ENCODE results near the gene AKAP4. TPM values are rescaled to one million over a fixed set of nuclear protein-coding genes. Genes with fewer than 3 reads are reported as not detected.

Gene AKAP4
- total RNA-seq, 2 donors from 2014 or later, result not detected

- TF ChIP-seq CTCF (IDR thresholded peaks at IDR 0.05), result no peak
- H3K4me3 ChIP-seq, result no peak overlapping the region
- H3K36me3 ChIP-seq, result no peaks in the 10 kb centered on the region
- H3K4me1 ChIP-seq, result no peaks in the 10 kb centered on the region
- no peak overlapping the region for H3K9ac ChIP-seq (ENCODE audit: low read depth in 2 of 2, low read length in 2 of 2)
- H3K27me3 ChIP-seq, result no peaks in the 10 kb centered on the region
- no peak overlapping the region for H3K27ac ChIP-seq
- no peak for DNase-seq
- no peaks in the 10 kb centered on the region for H3K9me3 ChIP-seq
- intact Hi-C loops (cut with DNase I), result no loop called here
Measured at GRCh38 chrX:50168241-50168687, 32.5 kb downstream of the AKAP4 start.

DNA sequence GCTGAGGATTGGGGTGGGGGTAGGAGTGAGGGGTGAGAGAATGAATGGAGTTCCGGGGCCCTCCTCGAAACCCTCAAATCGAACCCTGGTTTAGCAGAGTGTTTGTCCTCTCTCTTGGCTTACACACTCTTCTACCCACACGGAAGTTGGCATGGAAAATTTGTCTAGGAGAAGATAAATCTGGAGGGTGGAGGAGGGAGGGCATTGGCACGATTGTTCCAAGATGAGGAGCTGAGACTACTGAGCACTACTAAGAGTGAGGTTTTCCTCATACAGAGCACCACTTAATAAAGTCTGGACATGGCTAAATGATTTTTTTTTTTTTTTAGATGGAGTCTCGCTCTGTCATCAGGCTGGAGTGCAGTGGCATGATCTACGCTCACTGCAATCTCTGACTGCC lies 33.4 kb downstream of the AKAP4 start:
- no peak overlapping the region for H3K9ac ChIP-seq (ENCODE audit: low read depth in 2 of 2, low read length in 2 of 2)
- DNase-seq, result no peak
- no peak for TF ChIP-seq CTCF (IDR thresholded peaks at IDR 0.05)
- no peaks in the 10 kb centered on the region for H3K27me3 ChIP-seq
- H3K4me3 ChIP-seq, result no peak overlapping the region
- intact Hi-C loops (cut with DNase I), result no loop called here
- no peaks in the 10 kb centered on the region for H3K9me3 ChIP-seq
- no peaks in the 10 kb centered on the region for H3K36me3 ChIP-seq
- no peaks in the 10 kb centered on the region for H3K4me1 ChIP-seq
- H3K27ac ChIP-seq, result no peak overlapping the region

DNA sequence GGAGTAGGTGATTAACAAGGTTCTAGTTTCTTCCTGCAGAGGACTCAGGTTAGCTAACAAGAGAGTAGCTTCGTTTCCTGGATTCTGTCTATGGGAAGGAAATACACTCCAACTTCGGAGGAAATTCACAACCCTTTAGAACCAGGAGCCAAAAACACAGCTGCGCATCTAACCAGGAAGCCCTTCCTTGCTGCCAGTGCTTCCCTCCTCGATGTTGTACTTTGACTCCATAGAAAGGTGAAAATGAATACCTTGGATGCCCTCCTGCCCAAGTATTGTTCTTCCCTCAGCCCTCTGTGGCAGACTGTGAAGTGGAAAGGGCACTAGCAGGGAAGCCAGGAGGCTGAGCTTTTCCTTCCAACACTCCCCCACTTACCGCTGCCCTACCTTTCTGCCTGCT lies 35.1 kb downstream of the AKAP4 start:
- DNase-seq, result no peak
- Histone ChIP-seq H3K9ac (ENCODE audit: low read depth in 2 of 2, low read length in 2 of 2) (no peak overlapping the region), H3K4me1 (no peaks in the 10 kb centered on the region), H3K27me3 (no peaks in the 10 kb centered on the region), H3K9me3 (no peaks in the 10 kb centered on the region), H3K27ac (no peak overlapping the region), H3K36me3 (no peaks in the 10 kb centered on the region), H3K4me3 (no peak overlapping the region)
- no peak for TF ChIP-seq CTCF (IDR thresholded peaks at IDR 0.05)
- intact Hi-C loops (cut with DNase I), result no loop called here

GRCh38 chrX:50161127-50161526 lies 39.7 kb downstream of the AKAP4 start:
- H3K4me3 ChIP-seq, result no peak overlapping the region
- no peak for TF ChIP-seq CTCF (IDR thresholded peaks at IDR 0.05)
- intact Hi-C loops (cut with DNase I), result no loop called here

GRCh38 chrX:50158593-50158992 lies 42.2 kb downstream of the AKAP4 start:
- no peaks in the 10 kb centered on the region for H3K4me1 ChIP-seq
- no peaks in the 10 kb centered on the region for H3K36me3 ChIP-seq
- H3K9ac ChIP-seq (ENCODE audit: low read depth in 2 of 2, low read length in 2 of 2), result no peak overlapping the region
- peak overlapping the region; percentile 41 for H3K27ac ChIP-seq
- peak; percentile 34 for DNase-seq
- no peaks in the 10 kb centered on the region for H3K27me3 ChIP-seq
- H3K4me3 ChIP-seq, result no peak overlapping the region
- H3K9me3 ChIP-seq, result no peaks in the 10 kb centered on the region
- no peak for TF ChIP-seq CTCF (IDR thresholded peaks at IDR 0.05)
- intact Hi-C loops (cut with DNase I), result no loop called here

More at GRCh38 chrX:50161127-50161526, 39.7 kb downstream of the AKAP4 start:
- H3K27ac ChIP-seq, result no peak overlapping the region
- DNase-seq, result no peak
- no peaks in the 10 kb centered on the region for H3K4me1 ChIP-seq
- H3K9me3 ChIP-seq, result no peaks in the 10 kb centered on the region
- H3K36me3 ChIP-seq, result no peaks in the 10 kb centered on the region
- H3K27me3 ChIP-seq, result no peaks in the 10 kb centered on the region
- H3K9ac ChIP-seq (ENCODE audit: low read depth in 2 of 2, low read length in 2 of 2), result no peak overlapping the region
